Measurements from ENCODE around the gene TBC1D14.

TBC1D14 gene

GRCh38 chr4:7055111-7055989 is 145.7 kb downstream of the TBC1D14 start:
- 90% methylated on average over 30 of the region's 31 CpGs for WGBS (ENCODE audit: insufficient coverage)
- no peak overlapping the region for H3K27ac ChIP-seq (ENCODE audit: insufficient read depth in 1 of 2, low read depth in 1 of 2, low read length in 2 of 2, poor library complexity in 1 of 2, severe bottlenecking in 2 of 2)
- peaks cover 0 to 77% (median 23%) of the 10 kb centered on the region in 5 experiments for H3K27me3 ChIP-seq (replicated peaks in 2 of 5; ENCODE audit: control insufficient read depth in 4 of 5, insufficient read depth in 5 of 5, low read length in 4 of 5)
- no peak overlapping the region for H3K4me3 ChIP-seq (ENCODE audit: control insufficient read depth in 1 of 7, extremely low read depth in 1 of 7, insufficient read depth in 4 of 7, low read depth in 2 of 7, low read length in 6 of 7)
- ChIA-PET POLR2A (no interaction called here), CTCF (interaction anchor here (0.6 to 4.4 kb wide), 6 partner anchors 11 to 666 kb away, joined by 3 to 23 read pairs (median 8); partner anchors contain the start of genes GRPEL1 and TADA2B)
- no peaks in the 10 kb centered on the region for H3K9me3 ChIP-seq (ENCODE audit: control extremely low read depth in 1 of 5, control insufficient read depth in 4 of 5, insufficient read depth in 2 of 5, low read depth in 1 of 5, low read length in 4 of 5)
- peaks cover 0 to 25% (median 17%) of the 10 kb centered on the region in 4 experiments for H3K4me1 ChIP-seq (ENCODE audit: control extremely low read depth in 1 of 4, control insufficient read depth in 4 of 4, insufficient read depth in 4 of 4, low read length in 3 of 4)
- peaks cover 0 to 29% (median 16%) of the 10 kb centered on the region in 4 experiments for H3K36me3 ChIP-seq (ENCODE audit: control insufficient read depth in 4 of 4, insufficient read depth in 4 of 4, low read length in 3 of 4)
- no peak for DNase-seq

DNA sequence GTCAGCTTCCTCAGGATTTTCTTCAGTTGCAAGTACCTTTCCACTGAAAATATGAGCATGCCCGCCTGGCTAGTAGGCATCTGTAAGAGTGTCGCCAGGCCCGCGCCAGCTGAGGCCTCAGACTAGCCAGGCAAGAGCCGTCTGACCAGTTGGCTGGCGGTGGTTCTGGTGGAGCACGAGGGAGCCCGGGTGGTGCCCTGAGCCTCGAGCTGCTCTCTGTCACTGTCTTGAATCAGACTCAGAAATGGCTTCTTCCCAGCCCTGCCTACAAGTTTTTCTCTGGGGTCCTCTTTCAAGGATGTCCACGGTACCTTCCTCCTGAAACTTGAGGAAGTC is 146.3 kb downstream of the TBC1D14 start:
- H3K4me1 ChIP-seq (ENCODE audit: control extremely low read depth in 1 of 4, control insufficient read depth in 4 of 4, insufficient read depth in 4 of 4, low read length in 3 of 4): peaks cover 0 to 25% (median 17%) of the 10 kb centered on the region in 4 experiments
- peaks cover 0 to 35% (median 22%) of the 10 kb centered on the region in 4 experiments for H3K36me3 ChIP-seq (ENCODE audit: control insufficient read depth in 4 of 4, insufficient read depth in 4 of 4, low read length in 3 of 4)

DNA sequence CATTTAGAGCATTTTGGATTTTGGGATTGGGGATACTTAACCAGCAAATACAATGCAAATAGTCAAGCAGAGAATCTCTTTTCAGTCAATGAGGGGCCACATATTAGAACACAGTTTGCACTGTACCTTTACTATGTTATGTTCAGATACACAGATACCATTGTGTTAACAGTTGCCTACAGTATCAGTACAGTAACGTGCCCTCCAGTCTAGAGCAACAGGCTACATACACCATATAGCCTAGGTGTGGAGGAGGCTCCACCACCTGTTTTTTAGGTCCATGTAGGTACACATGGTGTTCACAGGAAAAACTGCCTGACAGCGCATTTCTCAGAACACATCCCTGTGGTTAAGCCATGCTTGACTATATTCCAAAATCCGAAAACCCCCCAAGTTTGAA is 149.2 kb downstream of the TBC1D14 start:
- Histone ChIP-seq H3K36me3 (ENCODE audit: control insufficient read depth in 4 of 4, insufficient read depth in 4 of 4, low read length in 3 of 4) (peaks cover 7 to 60% (median 46%) of the 10 kb centered on the region in 4 experiments), H3K27me3 (replicated peaks in 2 of 5; ENCODE audit: control insufficient read depth in 4 of 5, insufficient read depth in 5 of 5, low read length in 4 of 5) (peaks cover 0 to 76% (median 22%) of the 10 kb centered on the region in 5 experiments), H3K4me1 (ENCODE audit: control extremely low read depth in 1 of 4, control insufficient read depth in 4 of 4, insufficient read depth in 4 of 4, low read length in 3 of 4) (peaks cover 0 to 7% (median 3%) of the 10 kb centered on the region in 4 experiments), H3K9me3 (ENCODE audit: control extremely low read depth in 1 of 5, control insufficient read depth in 4 of 5, insufficient read depth in 2 of 5, low read depth in 1 of 5, low read length in 4 of 5) (no peaks in the 10 kb centered on the region), H3K4me3 (ENCODE audit: control insufficient read depth in 1 of 7, extremely low read depth in 1 of 7, insufficient read depth in 4 of 7, low read depth in 2 of 7, low read length in 6 of 7) (no peak overlapping the region), H3K27ac (ENCODE audit: insufficient read depth in 1 of 2, low read depth in 1 of 2, low read length in 2 of 2, poor library complexity in 1 of 2, severe bottlenecking in 2 of 2) (no peak overlapping the region)
- 100% methylated on average over 1 of the region's 3 CpGs for WGBS (ENCODE audit: insufficient coverage)
- ChIA-PET CTCF (interaction anchor here (1.3 to 1.9 kb wide), 3 partner anchors 8 to 18 kb away, joined by 3 to 5 read pairs (median 5); partner anchors contain the start of gene TADA2B), POLR2A (no interaction called here)
- no peak for DNase-seq

More for the DNA sequence above, 146.3 kb downstream of the TBC1D14 start:
- ChIA-PET CTCF (interaction anchor here (1.8 to 4.4 kb wide), 2 partner anchors 10 to 13 kb away, joined by 11 to 23 read pairs; partner anchors contain the start of genes GRPEL1 and TADA2B), POLR2A (no interaction called here)
- Histone ChIP-seq H3K27me3 (replicated peaks in 2 of 5; ENCODE audit: control insufficient read depth in 4 of 5, insufficient read depth in 5 of 5, low read length in 4 of 5) (peaks cover 0 to 75% (median 22%) of the 10 kb centered on the region in 5 experiments), H3K9me3 (ENCODE audit: control extremely low read depth in 1 of 5, control insufficient read depth in 4 of 5, insufficient read depth in 2 of 5, low read depth in 1 of 5, low read length in 4 of 5) (no peaks in the 10 kb centered on the region), H3K4me3 (ENCODE audit: control insufficient read depth in 1 of 7, extremely low read depth in 1 of 7, insufficient read depth in 4 of 7, low read depth in 2 of 7, low read length in 6 of 7) (no peak overlapping the region), H3K27ac (ENCODE audit: insufficient read depth in 1 of 2, low read depth in 1 of 2, low read length in 2 of 2, poor library complexity in 1 of 2, severe bottlenecking in 2 of 2) (no peak overlapping the region)
- no peak for DNase-seq
- 96% methylated on average over 10 of the region's 10 CpGs for WGBS (ENCODE audit: insufficient coverage)

- H3K9me3 ChIP-seq (ENCODE audit: control extremely low read depth in 1 of 5, control insufficient read depth in 4 of 5, insufficient read depth in 2 of 5, low read depth in 1 of 5, low read length in 4 of 5): no peaks in the 10 kb centered on the region
- H3K4me3 ChIP-seq (ENCODE audit: control insufficient read depth in 1 of 7, extremely low read depth in 1 of 7, insufficient read depth in 4 of 7, low read depth in 2 of 7, low read length in 6 of 7): no peak overlapping the region
- 79% methylated on average over 6 of the region's 11 CpGs for WGBS (ENCODE audit: insufficient coverage)
- peaks cover 0 to 69% (median 21%) of the 10 kb centered on the region in 5 experiments for H3K27me3 ChIP-seq (replicated peaks in 2 of 5; ENCODE audit: control insufficient read depth in 4 of 5, insufficient read depth in 5 of 5, low read length in 4 of 5)
- peak in 1 of 3 donors; percentile 24 for DNase-seq
- peaks cover 9 to 67% (median 46%) of the 10 kb centered on the region in 4 experiments for H3K36me3 ChIP-seq (ENCODE audit: control insufficient read depth in 4 of 4, insufficient read depth in 4 of 4, low read length in 3 of 4)
- CTCF ChIA-PET: interaction anchor here (1.3 to 1.9 kb wide), 3 partner anchors 9 to 19 kb away, joined by 3 to 5 read pairs (median 5); partner anchors contain the start of gene TADA2B
- H3K27ac ChIP-seq (ENCODE audit: insufficient read depth in 1 of 2, low read depth in 1 of 2, low read length in 2 of 2, poor library complexity in 1 of 2, severe bottlenecking in 2 of 2): no peak overlapping the region
- peaks cover 0 to 3% (median 0%) of the 10 kb centered on the region in 4 experiments for H3K4me1 ChIP-seq (ENCODE audit: control extremely low read depth in 1 of 4, control insufficient read depth in 4 of 4, insufficient read depth in 4 of 4, low read length in 3 of 4)
- POLR2A ChIA-PET: no interaction called here
Measured at GRCh38 chr4:7059662-7060061, 150.0 kb downstream of the TBC1D14 start.

DNA sequence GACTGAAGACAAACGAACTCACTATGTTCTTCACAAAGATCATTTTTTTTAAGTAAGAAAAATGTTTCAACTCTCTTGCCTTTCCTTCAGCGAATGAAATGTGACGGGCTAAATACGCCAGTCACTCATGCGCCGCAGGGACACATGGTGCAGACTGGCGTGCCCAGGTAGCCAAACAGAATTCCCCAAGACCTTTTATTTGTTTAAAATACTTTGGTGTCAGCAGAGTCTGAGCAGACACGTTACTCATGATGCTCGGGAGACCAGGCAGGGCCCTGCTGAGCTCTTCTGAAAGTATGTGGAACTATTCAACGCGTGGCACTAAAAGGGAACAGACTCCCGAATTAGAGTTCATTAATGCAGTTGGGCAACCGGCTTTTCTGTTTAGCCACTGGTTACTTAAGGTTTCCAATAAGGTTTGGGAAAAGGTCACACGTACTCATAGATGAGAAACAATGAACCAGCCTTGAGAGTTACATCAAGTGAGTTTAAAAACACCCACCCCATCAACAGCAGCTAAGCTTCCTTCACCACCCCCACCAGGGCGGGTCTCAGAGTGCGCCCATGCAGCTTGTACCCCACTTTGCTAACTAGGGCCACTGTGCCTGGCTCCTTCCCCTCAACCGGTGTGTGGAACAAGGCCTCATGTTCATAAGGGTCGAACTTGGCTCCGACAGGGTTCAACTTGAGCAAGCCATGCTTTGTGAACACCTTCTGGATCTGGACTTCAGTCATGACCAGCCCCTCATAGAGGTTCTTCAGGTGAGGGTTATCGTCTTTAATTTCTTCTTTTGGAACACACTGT is 150.9 kb downstream of the TBC1D14 start:
- WGBS (ENCODE audit: insufficient coverage): 98% methylated on average over 18 of the region's 20 CpGs
- H3K27ac ChIP-seq (ENCODE audit: insufficient read depth in 1 of 2, low read depth in 1 of 2, low read length in 2 of 2, poor library complexity in 1 of 2, severe bottlenecking in 2 of 2): no peak overlapping the region
- no peak overlapping the region for H3K4me3 ChIP-seq (ENCODE audit: control insufficient read depth in 1 of 7, extremely low read depth in 1 of 7, insufficient read depth in 4 of 7, low read depth in 2 of 7, low read length in 6 of 7)
- POLR2A ChIA-PET: no interaction called here
- peaks cover 0 to 62% (median 14%) of the 10 kb centered on the region in 5 experiments for H3K27me3 ChIP-seq (replicated peaks in 2 of 5; ENCODE audit: control insufficient read depth in 4 of 5, insufficient read depth in 5 of 5, low read length in 4 of 5)
- no peak for DNase-seq
- no peaks in the 10 kb centered on the region for H3K9me3 ChIP-seq (ENCODE audit: control extremely low read depth in 1 of 5, control insufficient read depth in 4 of 5, insufficient read depth in 2 of 5, low read depth in 1 of 5, low read length in 4 of 5)
- CTCF ChIA-PET: interaction anchor here (0.6 to 2.4 kb wide), 3 partner anchors 7 to 15 kb away, joined by 3 to 7 read pairs (median 4); no protein-coding TSS in a partner anchor
- H3K4me1 ChIP-seq (ENCODE audit: control extremely low read depth in 1 of 4, control insufficient read depth in 4 of 4, insufficient read depth in 4 of 4, low read length in 3 of 4): peaks cover 0 to 3% (median 1%) of the 10 kb centered on the region in 4 experiments
- H3K36me3 ChIP-seq (ENCODE audit: control insufficient read depth in 4 of 4, insufficient read depth in 4 of 4, low read length in 3 of 4): peaks cover 9 to 65% (median 48%) of the 10 kb centered on the region in 4 experiments

GRCh38 chr4:7061815-7062214 is 152.2 kb downstream of the TBC1D14 start:
- no peak overlapping the region for H3K4me3 ChIP-seq (ENCODE audit: control insufficient read depth in 1 of 7, extremely low read depth in 1 of 7, insufficient read depth in 4 of 7, low read depth in 2 of 7, low read length in 6 of 7)
- ChIA-PET POLR2A (no interaction called here), CTCF (interaction anchor here (1.0 to 2.4 kb wide), 4 partner anchors 8 to 17 kb away, joined by 3 to 7 read pairs (median 6); no protein-coding TSS in a partner anchor)
- H3K27me3 ChIP-seq (replicated peaks in 2 of 5; ENCODE audit: control insufficient read depth in 4 of 5, insufficient read depth in 5 of 5, low read length in 4 of 5): peaks cover 0 to 53% (median 10%) of the 10 kb centered on the region in 5 experiments
- H3K36me3 ChIP-seq (ENCODE audit: control insufficient read depth in 4 of 4, insufficient read depth in 4 of 4, low read length in 3 of 4): peaks cover 9 to 54% (median 44%) of the 10 kb centered on the region in 4 experiments
- H3K9me3 ChIP-seq (ENCODE audit: control extremely low read depth in 1 of 5, control insufficient read depth in 4 of 5, insufficient read depth in 2 of 5, low read depth in 1 of 5, low read length in 4 of 5): no peaks in the 10 kb centered on the region
- peaks cover 2 to 11% (median 5%) of the 10 kb centered on the region in 4 experiments for H3K4me1 ChIP-seq (ENCODE audit: control extremely low read depth in 1 of 4, control insufficient read depth in 4 of 4, insufficient read depth in 4 of 4, low read length in 3 of 4)
- DNase-seq: no peak
- H3K27ac ChIP-seq (ENCODE audit: insufficient read depth in 1 of 2, low read depth in 1 of 2, low read length in 2 of 2, poor library complexity in 1 of 2, severe bottlenecking in 2 of 2): no peak overlapping the region
- 100% methylated on average over 4 of the region's 6 CpGs for WGBS (ENCODE audit: insufficient coverage)

Measured in common myeloid progenitor, CD34-positive (primary cell).